ENCODE results near the gene BCL6B.

BCL6B gene

GRCh38 chr17:7014261-7014994, 8.4 kb upstream of the BCL6B start:
- peaks cover 25% of the 10 kb centered on the region for H3K36me3 ChIP-seq
- H3K27me3 ChIP-seq = no peaks in the 10 kb centered on the region
- TF ChIP-seq CTCF (IDR thresholded peaks at IDR 0.05) = peak; percentile 93
- H3K4me1 ChIP-seq (ENCODE audit: control insufficient read depth in 1 of 2, insufficient read depth in 1 of 2, low read depth in 1 of 2, low read length in 1 of 2) = peaks cover 36 to 49% of the 10 kb centered on the region in 2 experiments
- H3K27ac ChIP-seq = peak overlapping the region; percentile 97
- no peaks in the 10 kb centered on the region for H3K9me3 ChIP-seq
- H3K4me3 ChIP-seq (ENCODE audit: low read depth in 1 of 2, low read length in 1 of 2) = peak overlapping the region; percentile 84 to 97

GRCh38 chr17:7014995-7015958, 7.6 kb upstream of the BCL6B start:
- Histone ChIP-seq H3K36me3 (peaks cover 20% of the 10 kb centered on the region), H3K27me3 (peaks cover 6% of the 10 kb centered on the region), H3K9me3 (no peaks in the 10 kb centered on the region), H3K4me3 (ENCODE audit: low read depth in 1 of 2, low read length in 1 of 2) (peak overlapping the region; percentile 84 to 97), H3K4me1 (ENCODE audit: control insufficient read depth in 1 of 2, insufficient read depth in 1 of 2, low read depth in 1 of 2, low read length in 1 of 2) (peaks cover 36 to 42% of the 10 kb centered on the region in 2 experiments), H3K27ac (peak overlapping the region; percentile 97)
- no peak for TF ChIP-seq CTCF (IDR thresholded peaks at IDR 0.05)

- no peak overlapping the region for H3K4me3 ChIP-seq (ENCODE audit: low read depth in 1 of 2, low read length in 1 of 2)
- no peaks in the 10 kb centered on the region for H3K9me3 ChIP-seq
- no peak for TF ChIP-seq CTCF (IDR thresholded peaks at IDR 0.05)
- peaks cover 11% of the 10 kb centered on the region for H3K27me3 ChIP-seq
- H3K27ac ChIP-seq = peak overlapping the region; percentile 13
- H3K36me3 ChIP-seq = peaks cover 20% of the 10 kb centered on the region
- H3K4me1 ChIP-seq (ENCODE audit: control insufficient read depth in 1 of 2, insufficient read depth in 1 of 2, low read depth in 1 of 2, low read length in 1 of 2) = peaks cover 28 to 31% of the 10 kb centered on the region in 2 experiments
These were observed 6.4 kb upstream of the BCL6B start for GRCh38 chr17:7016418-7016817.

- Histone ChIP-seq H3K27me3 (peaks cover 18% of the 10 kb centered on the region), H3K4me3 (ENCODE audit: low read depth in 1 of 2, low read length in 1 of 2) (no peak overlapping the region), H3K4me1 (ENCODE audit: control insufficient read depth in 1 of 2, insufficient read depth in 1 of 2, low read depth in 1 of 2, low read length in 1 of 2) (peaks cover 31% of the 10 kb centered on the region in 2 experiments), H3K36me3 (peaks cover 20% of the 10 kb centered on the region), H3K9me3 (no peaks in the 10 kb centered on the region), H3K27ac (no peak overlapping the region)
- no peak for TF ChIP-seq CTCF (IDR thresholded peaks at IDR 0.05)
These were observed 5.7 kb upstream of the BCL6B start for GRCh38 chr17:7016886-7017826.

GRCh38 chr17:7017827-7018200, 5.0 kb upstream of the BCL6B start:
- Histone ChIP-seq H3K27me3 (peaks cover 25% of the 10 kb centered on the region), H3K36me3 (peaks cover 20% of the 10 kb centered on the region), H3K9me3 (no peaks in the 10 kb centered on the region), H3K27ac (no peak overlapping the region), H3K4me1 (ENCODE audit: control insufficient read depth in 1 of 2, insufficient read depth in 1 of 2, low read depth in 1 of 2, low read length in 1 of 2) (peaks cover 37% of the 10 kb centered on the region in 2 experiments), H3K4me3 (ENCODE audit: low read depth in 1 of 2, low read length in 1 of 2) (no peak overlapping the region)
- no peak for TF ChIP-seq CTCF (IDR thresholded peaks at IDR 0.05)
